ENCODE measurements around the gene SRSF3.

SRSF3 gene

GRCh38 chr6:36629784-36630183 lies 35.6 kb downstream of the SRSF3 start:
- no peak overlapping the region for H3K4me3 ChIP-seq (replicated peaks; ENCODE audit: low read depth, low read length)
- TF ChIP-seq, protein P1, sequence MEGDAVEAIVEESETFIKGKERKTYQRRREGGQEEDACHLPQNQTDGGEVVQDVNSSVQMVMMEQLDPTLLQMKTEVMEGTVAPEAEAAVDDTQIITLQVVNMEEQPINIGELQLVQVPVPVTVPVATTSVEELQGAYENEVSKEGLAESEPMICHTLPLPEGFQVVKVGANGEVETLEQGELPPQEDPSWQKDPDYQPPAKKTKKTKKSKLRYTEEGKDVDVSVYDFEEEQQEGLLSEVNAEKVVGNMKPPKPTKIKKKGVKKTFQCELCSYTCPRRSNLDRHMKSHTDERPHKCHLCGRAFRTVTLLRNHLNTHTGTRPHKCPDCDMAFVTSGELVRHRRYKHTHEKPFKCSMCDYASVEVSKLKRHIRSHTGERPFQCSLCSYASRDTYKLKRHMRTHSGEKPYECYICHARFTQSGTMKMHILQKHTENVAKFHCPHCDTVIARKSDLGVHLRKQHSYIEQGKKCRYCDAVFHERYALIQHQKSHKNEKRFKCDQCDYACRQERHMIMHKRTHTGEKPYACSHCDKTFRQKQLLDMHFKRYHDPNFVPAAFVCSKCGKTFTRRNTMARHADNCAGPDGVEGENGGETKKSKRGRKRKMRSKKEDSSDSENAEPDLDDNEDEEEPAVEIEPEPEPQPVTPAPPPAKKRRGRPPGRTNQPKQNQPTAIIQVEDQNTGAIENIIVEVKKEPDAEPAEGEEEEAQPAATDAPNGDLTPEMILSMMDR (IDR thresholded peaks at IDR 0.05; ENCODE audit: low read length, missing control alignments) = no peak
- no peak for DNase-seq (ENCODE audit: low read depth)

GRCh38 chr6:36631326-36632011 lies 37.3 kb downstream of the SRSF3 start:
- no peak overlapping the region for H3K4me3 ChIP-seq (replicated peaks; ENCODE audit: low read depth, low read length)
- TF ChIP-seq, protein P1 (IDR thresholded peaks at IDR 0.05; ENCODE audit: low read length, missing control alignments) = no peak
- DNase-seq (ENCODE audit: low read depth) = no peak

- H3K4me3 ChIP-seq (replicated peaks; ENCODE audit: low read depth, low read length) = no peak overlapping the region
- no peak for DNase-seq (ENCODE audit: low read depth)
Measured at GRCh38 chr6:36633370-36633769, 39.2 kb downstream of the SRSF3 start.

DNA sequence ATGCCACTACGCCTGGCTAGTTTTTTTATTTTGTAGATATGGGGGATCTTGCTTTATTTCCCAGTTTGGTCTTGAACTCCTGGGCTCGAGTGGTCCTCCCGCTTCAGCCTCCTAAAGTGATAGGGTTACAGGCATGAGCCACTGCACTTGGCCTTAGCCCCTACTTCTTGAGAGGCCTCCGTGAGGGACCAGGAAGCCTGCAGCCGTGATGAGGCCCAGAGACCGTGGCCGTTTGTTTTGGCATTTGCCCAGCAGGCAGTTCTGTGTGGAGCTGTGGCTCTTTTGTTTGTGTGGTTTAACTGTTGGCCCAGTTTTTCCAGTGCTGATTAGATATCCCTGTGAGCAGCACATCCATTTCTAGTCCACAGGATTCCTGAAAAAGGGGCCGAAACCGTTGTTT lies 39.8 kb downstream of the SRSF3 start:
- peak; percentile 95 for DNase-seq (ENCODE audit: low read depth)
- TF ChIP-seq, protein P1 (IDR thresholded peaks at IDR 0.05; ENCODE audit: low read length, missing control alignments) = no peak
- no peak overlapping the region for H3K4me3 ChIP-seq (replicated peaks; ENCODE audit: low read depth, low read length)

More at GRCh38 chr6:36633370-36633769, 39.2 kb downstream of the SRSF3 start:
- TF ChIP-seq, protein P1 (IDR thresholded peaks at IDR 0.05; ENCODE audit: low read length, missing control alignments) = no peak

DNA sequence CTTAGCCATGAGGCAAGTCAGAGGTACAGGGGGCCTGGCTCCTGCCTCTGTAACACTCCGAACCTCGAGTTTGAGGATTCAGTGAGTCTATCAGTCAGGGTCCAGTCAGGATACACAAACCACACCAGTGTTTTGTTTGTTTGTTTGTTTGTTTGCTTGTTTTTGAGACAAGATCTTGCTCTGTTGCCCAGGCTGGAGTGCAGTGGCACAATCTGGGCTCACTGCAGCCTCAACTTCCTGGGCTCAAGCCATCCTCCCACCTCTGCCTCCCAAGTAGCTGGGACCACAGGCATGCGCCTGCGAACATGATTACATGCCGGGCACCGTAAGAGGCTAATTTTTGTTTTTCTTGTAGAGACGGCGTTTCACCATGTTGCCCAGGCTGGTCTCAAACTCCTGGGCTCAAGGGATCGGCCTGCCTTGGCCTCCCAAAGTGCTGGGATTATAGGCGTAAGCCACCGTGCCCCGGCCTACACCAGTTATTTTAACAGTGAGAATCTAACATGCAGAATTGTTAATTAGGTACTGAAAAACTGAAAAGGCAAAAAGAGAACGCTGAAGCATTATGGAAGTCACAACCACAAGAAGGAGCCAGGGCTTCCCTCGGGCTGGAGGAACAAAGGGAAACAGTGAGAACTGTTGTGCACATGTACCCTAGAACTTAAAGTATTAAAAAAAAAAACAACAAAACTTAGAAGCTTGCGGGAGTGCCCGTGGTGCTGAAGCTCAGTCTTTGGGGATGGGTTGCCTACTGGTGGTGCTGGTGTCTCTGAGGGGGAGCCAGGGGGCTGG lies 40.4 kb downstream of the SRSF3 start:
- H3K4me3 ChIP-seq (replicated peaks; ENCODE audit: low read depth, low read length) = no peak overlapping the region
- TF ChIP-seq, protein P1 (IDR thresholded peaks at IDR 0.05; ENCODE audit: low read length, missing control alignments) = no peak

GRCh38 chr6:36636283-36636682 lies 42.1 kb downstream of the SRSF3 start:
- TF ChIP-seq, protein P1 (IDR thresholded peaks at IDR 0.05; ENCODE audit: low read length, missing control alignments) = no peak
- DNase-seq (ENCODE audit: low read depth) = peak; percentile 47
- no peak overlapping the region for H3K4me3 ChIP-seq (replicated peaks; ENCODE audit: low read depth, low read length)

More for the DNA sequence above, 40.4 kb downstream of the SRSF3 start:
- DNase-seq (ENCODE audit: low read depth) = no peak
